CD4-positive, alpha-beta T cell treated with Interleukin-10 for 1 hour (primary cell): ENCODE results near the gene DBH.

ENCODE experiments used
- DNase-seq: peaks from one replicate; pipeline ENCODE4 v3.0.0-alpha.2; 2020

Gene DBH

DNA sequence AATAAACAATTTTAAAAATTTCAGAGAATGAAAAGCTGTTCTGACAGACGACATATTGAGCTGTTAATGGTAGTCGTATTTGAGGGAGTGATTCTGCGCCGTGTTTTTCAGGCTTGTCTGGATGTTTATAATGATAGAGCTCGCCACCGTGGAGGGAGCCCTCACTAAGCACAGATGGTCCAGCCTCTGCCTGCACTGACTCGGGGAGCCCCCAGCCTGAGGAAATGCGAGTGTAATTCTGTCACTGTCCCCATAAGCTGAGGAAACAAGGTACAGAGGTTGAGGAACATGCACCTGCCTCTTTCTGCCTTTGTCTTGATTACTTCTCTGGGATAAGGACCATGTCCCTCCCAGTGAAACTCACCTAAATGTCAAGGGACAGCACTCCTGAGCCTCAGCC, 7.4 kb upstream of the DBH start:
- no peak for DNase-seq

GRCh38 chr9:133629221-133630110, 6.7 kb upstream of the DBH start:
- DNase-seq = no peak

DNA sequence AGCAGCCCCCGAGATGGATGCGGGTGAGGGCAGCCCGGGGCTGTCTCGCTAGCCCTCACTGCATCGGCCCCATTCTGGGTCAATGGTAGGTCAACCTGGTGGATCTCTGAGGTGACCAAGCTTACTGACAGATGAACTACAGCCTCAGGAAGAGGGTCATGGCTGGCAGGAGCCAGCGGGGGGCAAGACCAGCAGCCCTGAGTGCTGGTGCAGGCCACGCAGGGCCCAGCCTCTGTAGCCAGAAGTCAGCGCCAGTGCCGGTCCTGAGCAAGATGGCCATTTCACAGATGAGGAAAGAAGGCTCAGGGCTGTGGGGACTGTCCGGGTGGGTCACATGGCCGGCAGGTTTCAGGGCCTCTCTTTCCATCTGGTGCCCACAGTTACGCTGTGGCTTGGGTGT, 5.1 kb upstream of the DBH start:
- DNase-seq = no peak

GRCh38 chr9:133632806-133633680, 3.1 kb upstream of the DBH start:
- DNase-seq = no peak

GRCh38 chr9:133633681-133634080, 2.5 kb upstream of the DBH start:
- DNase-seq = no peak

DNA sequence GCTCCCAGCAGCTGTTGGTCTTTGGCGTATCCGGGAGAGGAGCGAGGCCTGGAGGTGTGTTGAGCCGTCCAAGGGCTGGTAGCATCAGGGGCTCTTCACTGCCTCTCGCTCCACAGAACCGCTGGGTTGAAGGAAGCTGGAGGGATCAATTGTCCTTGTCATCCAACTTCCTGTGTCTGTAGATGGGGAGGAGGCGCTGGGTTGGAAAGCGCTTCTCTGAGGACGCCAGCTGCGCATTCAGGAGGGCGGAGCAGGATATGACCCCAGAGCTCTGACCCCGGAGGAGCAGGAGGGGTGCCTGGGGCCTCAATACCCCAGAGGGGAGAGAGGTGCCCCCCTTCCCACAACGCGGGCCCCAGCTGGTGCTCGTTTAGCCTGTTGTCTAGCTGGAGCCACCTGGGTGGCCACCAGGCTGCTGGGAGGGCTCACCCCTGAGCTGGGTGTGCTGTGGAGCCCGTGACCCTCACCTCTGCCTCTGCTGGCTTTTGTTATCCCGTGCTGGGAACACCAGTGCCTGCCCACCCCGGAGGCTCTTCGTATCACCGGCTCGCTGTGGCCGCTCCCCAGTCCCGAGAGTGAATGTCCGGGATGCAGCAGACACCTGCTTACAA, 2.0 kb upstream of the DBH start:
- no peak for DNase-seq

DNA sequence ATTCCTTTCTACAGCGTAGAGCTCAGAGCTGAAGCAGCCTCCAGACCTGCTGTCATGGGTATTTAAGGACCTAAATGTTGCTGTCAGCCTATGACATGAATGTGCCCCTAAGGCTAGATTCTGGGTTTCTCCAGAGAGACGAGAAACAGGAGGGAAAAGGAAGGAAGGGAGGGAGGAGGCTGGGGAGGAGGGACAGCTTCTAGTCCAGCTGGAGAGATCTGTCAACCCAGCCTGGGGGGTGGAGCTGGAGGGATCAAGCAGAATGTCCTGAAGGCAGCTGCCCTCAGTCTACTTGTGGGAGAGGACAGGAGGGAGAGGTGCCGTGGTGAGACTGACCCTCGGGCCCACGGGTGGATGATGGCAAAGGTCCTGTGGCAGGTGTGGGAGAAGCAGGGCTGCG, 1.1 kb upstream of the DBH start:
- DNase-seq = no peak

DNA sequence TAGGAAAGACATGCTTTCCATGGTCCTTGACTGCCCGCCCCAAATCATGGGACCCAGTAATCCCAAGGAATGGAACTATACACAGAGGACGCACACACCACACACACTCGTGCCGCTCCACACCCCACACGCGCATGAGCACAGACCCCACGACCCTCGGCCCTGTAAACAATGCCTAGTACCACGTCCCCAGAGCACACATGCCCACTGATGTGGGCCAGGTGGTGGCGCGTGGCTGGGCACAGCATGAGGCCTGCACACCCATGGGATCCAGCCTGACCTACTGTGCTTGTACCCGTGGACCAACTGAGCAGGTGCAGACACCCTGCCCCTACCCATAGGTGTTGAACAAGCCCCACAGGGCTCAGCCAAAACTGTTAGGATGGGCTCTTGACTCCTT, 739 bp downstream of the DBH start:
- DNase-seq = no peak

DNA sequence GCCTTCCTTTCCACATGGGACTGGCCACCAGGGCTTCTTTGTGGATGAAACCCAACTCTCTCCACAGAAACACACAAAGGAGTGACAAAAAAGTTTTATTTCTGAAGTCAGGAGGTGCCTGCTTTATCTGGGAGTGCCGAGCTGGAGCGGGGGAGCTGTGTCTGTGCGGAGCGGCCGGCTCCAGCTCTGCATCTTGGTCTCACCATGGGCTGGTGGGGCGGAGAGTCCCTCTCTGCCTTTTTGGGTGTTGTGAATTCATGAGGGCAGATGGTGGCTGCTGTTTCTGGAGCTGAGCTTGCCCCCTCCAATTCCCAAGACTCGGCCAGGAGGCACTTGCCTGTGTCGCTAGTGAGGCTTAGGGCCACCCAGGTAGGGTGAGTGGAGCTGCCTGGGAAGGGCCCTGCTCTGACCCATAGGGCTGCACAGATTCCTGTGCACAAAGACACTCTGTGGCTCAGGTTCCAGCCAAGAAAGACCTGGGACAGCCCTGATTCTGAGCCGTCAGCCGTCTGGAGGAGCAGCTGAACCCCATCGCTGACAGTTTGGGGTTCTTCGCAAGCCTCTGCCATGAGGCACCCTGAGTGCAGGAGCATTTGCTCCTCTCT, 1.4 kb downstream of the DBH start:
- no peak for DNase-seq

DNA sequence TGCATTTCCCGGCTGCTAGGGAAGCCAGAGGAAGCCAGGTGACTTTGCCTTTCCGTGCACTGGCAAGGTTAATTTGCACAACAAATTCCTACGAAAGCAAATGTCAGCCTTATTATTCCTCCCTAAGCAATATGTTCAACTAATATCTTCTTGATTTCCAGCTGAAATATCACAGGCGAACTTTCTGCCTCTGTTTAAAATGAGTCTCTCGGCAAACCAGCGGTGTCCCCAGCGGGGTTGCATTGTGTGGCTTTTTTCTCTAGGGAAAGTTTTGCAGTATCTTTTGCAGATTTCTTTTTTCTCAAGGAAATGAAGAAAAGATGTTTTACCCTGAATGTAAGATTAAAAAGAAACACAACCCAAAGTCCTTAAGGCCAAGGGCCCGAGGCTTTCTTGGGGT, 1.9 kb downstream of the DBH start:
- DNase-seq = no peak

DNA sequence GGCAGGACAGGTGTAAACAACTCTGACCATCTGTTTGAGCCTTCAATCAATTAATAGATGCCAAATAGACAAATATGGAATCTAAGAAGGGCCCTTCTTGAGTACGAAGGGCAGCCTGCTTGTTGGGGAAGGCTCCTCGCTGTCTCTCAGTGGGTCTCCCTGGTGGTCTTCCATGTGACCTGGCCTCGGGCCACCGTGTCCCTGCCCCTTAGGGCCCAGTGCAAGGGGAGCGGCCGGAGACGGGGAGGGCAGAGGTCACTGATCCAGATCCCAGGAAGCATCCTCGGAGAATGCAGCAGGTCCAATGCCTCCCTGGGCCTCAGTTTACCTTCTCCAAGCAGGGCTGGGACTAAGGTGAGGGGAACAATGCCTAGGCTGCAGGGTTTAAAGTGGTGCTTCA, 2.5 kb downstream of the DBH start:
- no peak for DNase-seq

- DNase-seq = no peak
Measured at GRCh38 chr9:133639613-133640012, 3.5 kb downstream of the DBH start.

GRCh38 chr9:133640160-133640559, 4.0 kb downstream of the DBH start:
- no peak for DNase-seq

DNA sequence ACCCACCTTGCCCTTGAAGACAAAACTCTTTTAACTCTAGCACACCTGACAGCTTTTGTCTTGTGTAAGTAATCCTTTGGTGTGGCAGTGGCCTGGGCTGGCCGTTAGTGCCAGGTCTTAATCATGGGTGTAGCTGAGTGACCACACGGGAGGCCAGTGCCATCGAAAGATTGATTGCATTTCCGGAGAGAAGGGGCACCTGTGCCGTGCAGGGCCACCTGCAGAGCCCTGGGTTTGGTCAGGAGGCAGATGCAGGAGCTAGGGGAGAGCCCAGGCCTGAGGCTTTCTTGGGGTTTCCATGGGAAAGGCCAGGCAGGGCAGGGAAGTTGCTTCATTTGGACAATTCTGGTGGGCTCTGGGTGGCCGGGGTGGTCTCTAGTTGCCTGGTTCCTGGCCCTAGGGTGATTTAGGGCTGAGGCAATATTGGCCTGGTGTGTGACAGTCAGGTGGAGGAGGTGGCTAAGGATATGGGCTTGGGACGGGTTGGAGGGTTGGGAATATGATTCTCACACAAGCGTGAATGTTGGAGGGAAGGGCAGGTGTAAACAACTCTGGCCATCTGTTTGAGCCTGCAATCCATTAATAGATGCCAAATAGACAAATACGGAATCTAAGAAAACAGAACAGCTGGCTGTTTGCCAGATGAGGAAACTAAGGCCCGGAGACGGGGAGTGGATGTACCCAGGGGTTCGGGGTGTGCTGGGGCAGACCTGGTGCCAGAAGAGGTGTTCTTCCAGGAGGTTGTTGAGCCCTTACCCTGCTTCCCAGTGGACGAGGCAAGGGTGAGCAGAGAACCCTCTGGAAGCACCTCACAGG, 4.6 kb downstream of the DBH start:
- no peak for DNase-seq

DNA sequence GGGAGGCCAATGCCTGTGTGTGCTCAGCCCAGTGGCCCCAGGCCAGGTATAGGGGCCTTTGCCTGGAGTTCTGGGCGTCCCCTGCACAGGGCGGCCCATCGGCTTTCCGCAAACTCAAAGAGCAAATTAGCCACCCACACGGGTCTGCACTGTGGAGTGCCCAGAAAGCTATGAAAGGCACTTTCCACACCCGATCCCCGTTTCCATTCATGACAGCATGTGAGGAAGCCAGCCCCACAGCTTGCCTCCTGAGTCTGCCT, 5.2 kb downstream of the DBH start:
- DNase-seq = no peak

GRCh38 chr9:133641861-133642595, 5.9 kb downstream of the DBH start:
- DNase-seq = no peak

DNA sequence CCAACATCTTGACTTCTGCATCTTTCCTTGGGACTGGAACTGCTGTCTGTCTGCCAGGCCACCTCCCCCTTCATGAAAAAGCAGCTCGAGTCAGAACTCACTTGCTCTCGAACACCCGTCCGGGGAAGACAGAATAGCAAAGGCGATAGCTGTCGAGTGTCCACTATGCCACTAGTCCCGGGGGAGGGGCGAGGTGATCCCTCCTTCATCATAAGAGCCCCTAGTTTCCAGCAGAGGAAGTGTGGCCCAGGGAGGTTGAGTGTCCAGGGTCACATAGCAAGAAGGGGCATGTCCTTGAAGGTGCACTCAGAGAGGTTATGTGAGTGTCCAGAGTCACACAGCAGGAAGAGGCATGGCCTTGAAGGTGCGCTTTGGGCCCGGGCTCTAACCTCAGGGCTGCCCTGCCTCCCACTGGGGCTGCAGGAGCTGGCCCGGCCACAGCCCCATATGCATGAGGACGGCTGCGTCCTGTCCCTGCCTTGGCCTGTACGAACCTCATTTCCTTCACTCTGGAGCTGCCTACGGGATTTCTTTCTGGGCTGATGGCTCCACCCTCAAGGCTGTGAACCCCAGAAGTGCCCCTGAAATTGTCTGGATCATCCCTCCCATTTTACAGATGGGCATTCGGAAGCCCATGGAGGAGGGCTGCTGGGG, 6.7 kb downstream of the DBH start:
- DNase-seq = no peak

GRCh38 chr9:133643362-133643755, 7.2 kb downstream of the DBH start:
- no peak for DNase-seq

GRCh38 chr9:133643978-133644760, 8.0 kb downstream of the DBH start:
- DNase-seq = no peak

GRCh38 chr9:133645021-133645765, 9.0 kb downstream of the DBH start:
- DNase-seq = no peak
